PC-3 (cell line): ENCODE measurements around the gene DLG2. TPM values are rescaled to one million over a fixed set of nuclear protein-coding genes. Genes with fewer than 3 reads are reported as not detected.

ENCODE experiments used
- ATAC-seq: fragments of 200-7000 bp; cut with Tn5 transposase; 2 replicates; pipeline ENCODE4 v1.9.1; 2020; ENCODE audit warnings: mild to moderate bottlenecking, moderate library complexity
- BruUV-seq: library from RNA; stranded (reverse); fragments of 400-500 nt; replicated peaks from 2 replicates; lab custom pipeline; 2021; lab: Mats Ljungman, UMichigan
- CTCF ChIA-PET: fragments of 300-600 bp; sonication (Branson Sonifier 250); formaldehyde crosslinking; loops from one replicate; lab custom pipeline; 2022; ENCODE audit warnings: antibody characterized with exemption; lab: Charles Lee
- POLR2A ChIA-PET: fragments of 300-600 bp; sonication (Branson Sonifier 250); formaldehyde crosslinking; loops from one replicate; lab custom pipeline; 2022; ENCODE audit warnings: antibody characterized with exemption; ENCODE audit not compliant: unreplicated experiment; lab: Charles Lee
- DNase-seq: peaks from one replicate; pipeline ENCODE4 v3.0.0-alpha.2; 2015
- H2AFZ ChIP-seq: fragments of 300-600 bp; sonication (generic); 2 replicates; pipeline ENCODE4 v1.6.0; 2016; ENCODE audit warnings: antibody characterized with exemption, low read length
- H3F3A ChIP-seq: fragments of 300-600 bp; sonication (generic); one replicate; pipeline ENCODE4 v1.6.0; 2017; ENCODE audit warnings: antibody characterized with exemption, low read length, control low read depth, mild to moderate bottlenecking; ENCODE audit not compliant: unreplicated experiment
- H3K27ac ChIP-seq: fragments of 300-600 bp; sonication (generic); 2 replicates; pipeline ENCODE4 v1.5.1; 2016; ENCODE audit warnings: mild to moderate bottlenecking, low read length
- H3K27me3 ChIP-seq: fragments of 300-600 bp; sonication (generic); 2 replicates; pipeline ENCODE4 v1.6.1; 2016; ENCODE audit warnings: low read length, mixed read lengths
- H3K36me3 ChIP-seq: fragments of 300-600 bp; sonication (generic); 2 replicates; pipeline ENCODE4 v1.6.1; 2016; ENCODE audit warnings: low read depth, mixed run types, low read length, mixed read lengths
- H3K4me1 ChIP-seq: fragments of 300-600 bp; sonication (generic); 2 replicates; pipeline ENCODE4 v1.5.1; 2016; ENCODE audit warnings: low read length; ENCODE audit not compliant: insufficient read depth
- H3K4me2 ChIP-seq: fragments of 300-600 bp; sonication (generic); 2 replicates; pipeline ENCODE4 v1.6.0; 2016; ENCODE audit warnings: low read length
- H3K4me3 ChIP-seq: fragments of 300-600 bp; sonication (generic); 2 replicates; pipeline ENCODE4 v1.5.1; 2016; ENCODE audit warnings: mild to moderate bottlenecking, low read length, mixed read lengths
- H3K79me2 ChIP-seq: fragments of 300-600 bp; sonication (generic); 2 replicates; pipeline ENCODE4 v1.6.1; 2017; ENCODE audit warnings: low read length, mixed read lengths
- H3K9ac ChIP-seq: fragments of 300-600 bp; sonication (generic); 2 replicates; pipeline ENCODE4 v1.6.0; 2016; ENCODE audit warnings: mild to moderate bottlenecking, low read length
- H3K9me2 ChIP-seq: fragments of 300-600 bp; sonication (generic); replicated peaks from 2 replicates; pipeline ENCODE4 v1.6.1; 2016; ENCODE audit warnings: mixed run types, low read length, mixed read lengths
- H3K9me3 ChIP-seq: fragments of 300-600 bp; sonication (generic); 2 replicates; pipeline ENCODE4 v1.6.1; 2016; ENCODE audit warnings: low read length, mixed read lengths
- H4K20me1 ChIP-seq: fragments of 300-600 bp; sonication (generic); 2 replicates; pipeline ENCODE4 v1.6.1; 2016; ENCODE audit warnings: low read length, mixed read lengths
- CTCF ChIP-seq: fragments of 300-600 bp; sonication (generic); conservative IDR thresholded peaks from 2 replicates; pipeline ENCODE4 v1.5.1; 2017; ENCODE audit warnings: antibody characterized with exemption, low read depth, mild to moderate bottlenecking, low read length
- EZH2 ChIP-seq: fragments of 300-600 bp; sonication (generic); IDR thresholded peaks from one replicate; pipeline ENCODE4 v1.6.1; 2017; ENCODE audit warnings: antibody characterized with exemption, mild to moderate bottlenecking, low read length; ENCODE audit not compliant: unreplicated experiment
- EZH2phosphoT487 ChIP-seq: fragments of 300-600 bp; sonication (generic); IDR thresholded peaks from 2 replicates; pipeline ENCODE4 v1.6.1; 2018; ENCODE audit warnings: mild to moderate bottlenecking, antibody characterized with exemption, low read length, borderline replicate concordance
- intact Hi-C: fragments of 100-400 bp; cut with micrococcal nuclease; formaldehyde crosslinking; loops from 2 replicates; pipeline ENCODE4 v1.9.0; 2023
- total RNA-seq: library from RNA; depleted of rRNA; stranded (reverse); fragments of >200 nt; gene quantifications from 2 replicates; pipeline ENCODE4 v1.2.3, GENCODE V29; 2014

Gene DLG2
- total RNA-seq, 1 experiment from 2014 or later, result 0.58 TPM

DNA sequence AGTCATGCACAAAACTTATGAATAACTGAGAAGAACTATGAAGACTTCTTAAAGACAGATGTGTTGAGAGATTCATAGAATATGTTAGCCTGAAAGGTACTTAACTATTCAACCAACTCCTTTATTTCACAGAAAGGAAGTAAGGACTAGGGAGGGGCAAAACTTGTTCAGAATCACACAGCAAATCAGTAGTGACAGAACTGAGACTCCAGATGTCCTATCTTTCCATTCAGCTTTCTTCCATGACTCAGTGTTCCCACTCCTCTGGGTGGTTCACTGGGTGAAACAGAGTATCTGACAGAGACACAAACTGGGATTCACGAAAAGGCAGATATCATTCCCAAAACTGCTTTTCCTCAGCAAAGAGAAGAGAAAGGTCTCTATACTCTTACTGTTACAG lies 1053.3 kb downstream of the DLG2 start:
- Histone ChIP-seq H3K9me2 (no peaks in the 10 kb centered on the region), H3K9me3 (no peaks in the 10 kb centered on the region), H3K4me2 (no peak overlapping the region), H3F3A (no peaks in the 10 kb centered on the region), H2AFZ (no peak overlapping the region), H4K20me1 (no peaks in the 10 kb centered on the region), H3K9ac (no peak overlapping the region), H3K27ac (no peak overlapping the region), H3K4me3 (no peak overlapping the region), H3K4me1 (no peaks in the 10 kb centered on the region), H3K27me3 (no peaks in the 10 kb centered on the region), H3K79me2 (no peaks in the 10 kb centered on the region), H3K36me3 (no peaks in the 10 kb centered on the region)
- BruUV-seq, result no TSS peak
- no peak for DNase-seq
- ChIA-PET CTCF (no interaction called here), POLR2A (no interaction called here)
- ATAC-seq, result no peak
- intact Hi-C loops, result no loop called here
- TF ChIP-seq EZH2, result no peak
- TF ChIP-seq EZH2phosphoT487, result no peak
- no peak for TF ChIP-seq CTCF

DNA sequence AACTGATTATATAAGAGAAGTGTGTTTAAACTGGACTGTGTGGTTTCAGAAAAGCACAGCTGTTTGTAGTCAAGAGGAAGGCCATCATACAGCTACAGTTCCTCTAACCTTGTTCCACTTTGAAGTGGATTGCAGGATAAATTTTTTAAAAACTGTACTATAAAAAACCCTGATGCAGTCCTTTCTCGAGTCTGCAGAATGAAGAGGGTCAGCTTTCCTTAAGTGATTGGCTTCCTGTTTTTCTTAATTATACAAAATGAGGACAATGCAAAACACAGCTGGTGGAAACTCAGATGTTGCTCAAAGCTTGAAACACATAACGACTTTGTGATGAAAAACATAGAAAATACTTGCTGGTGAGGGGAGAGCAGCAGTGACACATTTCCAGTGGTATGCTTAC lies 1060.5 kb downstream of the DLG2 start:
- H3K27me3 ChIP-seq, result peaks cover 14% of the 10 kb centered on the region
- ChIA-PET CTCF (no interaction called here), POLR2A (no interaction called here)
- H3F3A ChIP-seq, result no peaks in the 10 kb centered on the region
- H4K20me1 ChIP-seq, result no peaks in the 10 kb centered on the region
- BruUV-seq, result no TSS peak
- H3K36me3 ChIP-seq, result no peaks in the 10 kb centered on the region
- no peak overlapping the region for H3K4me2 ChIP-seq
- DNase-seq (no peak), ATAC-seq (no peak)
- no peak overlapping the region for H3K9ac ChIP-seq
- no peaks in the 10 kb centered on the region for H3K9me2 ChIP-seq
- no peak for TF ChIP-seq EZH2
- no peak for TF ChIP-seq CTCF
- no peak for TF ChIP-seq EZH2phosphoT487
- H3K79me2 ChIP-seq, result no peaks in the 10 kb centered on the region
- H3K4me1 ChIP-seq, result peaks cover 5% of the 10 kb centered on the region; the same call in 1 of the 2 replicates
- intact Hi-C loops, result no loop called here
- H3K4me3 ChIP-seq, result no peak overlapping the region
- H3K9me3 ChIP-seq, result no peaks in the 10 kb centered on the region
- no peak overlapping the region for H2AFZ ChIP-seq
- no peak overlapping the region for H3K27ac ChIP-seq

- H3K9ac ChIP-seq, result no peak overlapping the region
- intact Hi-C loops, result no loop called here
- H3K9me2 ChIP-seq, result no peaks in the 10 kb centered on the region
- no peaks in the 10 kb centered on the region for H3F3A ChIP-seq
- no TSS peak for BruUV-seq
- H4K20me1 ChIP-seq, result no peaks in the 10 kb centered on the region
- ChIA-PET POLR2A (no interaction called here), CTCF (no interaction called here)
- H3K27ac ChIP-seq, result no peak overlapping the region
- TF ChIP-seq CTCF (no peak), EZH2phosphoT487 (no peak), EZH2 (no peak)
- no peak overlapping the region for H2AFZ ChIP-seq
- H3K4me3 ChIP-seq, result no peak overlapping the region
- no peaks in the 10 kb centered on the region for H3K36me3 ChIP-seq
- H3K27me3 ChIP-seq, result peaks cover 14% of the 10 kb centered on the region
- DNase-seq (no peak), ATAC-seq (no peak)
- H3K4me2 ChIP-seq, result no peak overlapping the region
- no peaks in the 10 kb centered on the region for H3K79me2 ChIP-seq
- peaks cover 5% of the 10 kb centered on the region; the same call in 1 of the 2 replicates for H3K4me1 ChIP-seq
- no peaks in the 10 kb centered on the region for H3K9me3 ChIP-seq
Observed at GRCh38 chr11:84564867-84565184, 1062.3 kb downstream of the DLG2 start.
